Kidney epithelial cell (primary cell): ENCODE data around the gene SLC5A1. TPM values are rescaled to one million over a fixed set of nuclear protein-coding genes. Genes with fewer than 3 reads are reported as not detected.
"Not testable (repeated sequence)": the region's sequence is repeated elsewhere in the genome, so short reads cannot be mapped to it uniquely, and the experiment has no call there.

Experiments used
- DNase-seq: peaks from one replicate; pipeline ENCODE4 v3.0.0-alpha.2; 2010; ENCODE audit warnings: low read depth
- H3K27me3 ChIP-seq: 2 replicates; pipeline ENCODE4 v1.6.0; 2011; ENCODE audit warnings: low read length; ENCODE audit not compliant: control insufficient read depth, insufficient read depth
- H3K36me3 ChIP-seq: 2 replicates; pipeline ENCODE4 v1.5.1; 2011; ENCODE audit warnings: low read length; ENCODE audit not compliant: control insufficient read depth, insufficient read depth
- H3K4me3 ChIP-seq: 2 replicates; pipeline ENCODE4 v1.5.1; 2011; ENCODE audit warnings: low read depth, mild to moderate bottlenecking, control low read depth, low read length
- CTCF ChIP-seq: IDR thresholded peaks from 2 replicates; pipeline ENCODE4 v1.5.1; 2011; ENCODE audit warnings: mild to moderate bottlenecking, moderate library complexity, low read length, control low read depth, inconsistent platforms; ENCODE audit not compliant: insufficient read depth, poor library complexity, severe bottlenecking
- total RNA-seq: library from RNA; depleted of rRNA; stranded (reverse); fragments of >200 nt; gene quantifications from 2 replicates; pipeline ENCODE4 v1.2.3, GENCODE V29; 2015

Gene SLC5A1
- total RNA-seq, 1 donor from 2014 or later: 0.38 TPM

GRCh38 chr22:32158712-32159533 lies 115.9 kb downstream of the SLC5A1 start, which contains the start of gene C22orf42:
Gene C22orf42, minus strand, starts transcription at chr22:32159303. Its CDS starts 88 bp downstream, at chr22:32159215.
- DNase-seq: no peak
- peaks cover 4% of the 10 kb centered on the region for H3K27me3 ChIP-seq
- no peak within 1 kb of the TSS for H3K4me3 ChIP-seq
- no peak for TF ChIP-seq CTCF
- H3K36me3 ChIP-seq: no peaks in the 10 kb centered on the region

GRCh38 chr22:32160411-32160810 lies 117.3 kb downstream of the SLC5A1 start:
- H3K36me3 ChIP-seq, H3K4me3 ChIP-seq, DNase-seq, H3K27me3 ChIP-seq: not testable (repeated sequence)

Other genes with a start within 250 kb of the SLC5A1 start
- gene YWHAH, start 98.7 kb upstream of the SLC5A1 start, total RNA-seq: 163 and 183 TPM in 2 replicates
- not detected in 2 replicates for gene C22orf42, start 116.0 kb downstream of the SLC5A1 start, total RNA-seq
- gene RFPL2, start 161.8 kb downstream of the SLC5A1 start, total RNA-seq: not detected in 2 replicates
- 0.79 TPM in 1 of 2 replicates, not detected in the other for gene SLC5A4, start 212.1 kb downstream of the SLC5A1 start, total RNA-seq